Smooth muscle cell (in vitro differentiated cells): ENCODE results near the gene HCN2. TPM values are rescaled to one million over a fixed set of nuclear protein-coding genes. Genes with fewer than 3 reads are reported as not detected.

Experiments
- DNase-seq: peaks from one replicate; lab custom pipeline; 2025; ENCODE audit not compliant: unreplicated experiment; lab: John Stamatoyannopoulos, UW
- H2AFZ ChIP-seq: fragments of 200-600 bp; sonication (generic); 2 replicates; pipeline ENCODE4 v1.6.0; 2016; ENCODE audit warnings: antibody characterized with exemption, low read depth, mild to moderate bottlenecking
- H3F3A ChIP-seq: fragments of 200-600 bp; sonication (generic); 2 replicates; pipeline ENCODE4 v1.6.0; 2017; ENCODE audit warnings: antibody characterized with exemption, low read depth
- H3K27ac ChIP-seq: fragments of 200-600 bp; sonication (generic); 2 replicates; pipeline ENCODE4 v1.5.1; 2016; ENCODE audit warnings: low read depth, mild to moderate bottlenecking
- H3K27me3 ChIP-seq: fragments of 200-600 bp; sonication (generic); 2 replicates; pipeline ENCODE4 v1.6.1; 2016; ENCODE audit warnings: low read depth, mild to moderate bottlenecking
- H3K36me3 ChIP-seq: fragments of 200-600 bp; sonication (generic); 2 replicates; pipeline ENCODE4 v1.5.1; 2016; ENCODE audit warnings: low read depth
- H3K4me1 ChIP-seq: fragments of 200-600 bp; sonication (generic); 2 replicates; pipeline ENCODE4 v1.5.1; 2016; ENCODE audit warnings: low read depth
- H3K4me2 ChIP-seq: fragments of 200-600 bp; sonication (generic); 2 replicates; pipeline ENCODE4 v1.6.0; 2016; ENCODE audit warnings: mild to moderate bottlenecking
- H3K4me3 ChIP-seq: fragments of 200-600 bp; sonication (generic); 2 replicates; pipeline ENCODE4 v1.5.1; 2016; ENCODE audit warnings: mild to moderate bottlenecking
- H3K79me2 ChIP-seq: fragments of 200-600 bp; sonication (generic); 2 replicates; pipeline ENCODE4 v1.6.0; 2016; ENCODE audit warnings: low read depth, mild to moderate bottlenecking
- H3K9ac ChIP-seq: fragments of 200-600 bp; sonication (generic); 2 replicates; pipeline ENCODE4 v1.6.0; 2016; ENCODE audit warnings: low read depth
- H3K9me3 ChIP-seq: fragments of 200-600 bp; sonication (generic); replicated peaks from 2 replicates; pipeline ENCODE4 v1.5.1; 2016; ENCODE audit warnings: low read depth
- H4K20me1 ChIP-seq: fragments of 200-600 bp; sonication (generic); 2 replicates; pipeline ENCODE4 v1.6.0; 2016; ENCODE audit warnings: low read depth
- WGBS: methylation state at CpG from one replicate; pipeline ENCODE4 v1.1.7; 2016; ENCODE audit warnings: low lambda C conversion rate; 5-methylcytosine and 5-hydroxymethylcytosine counted together
- polyA plus RNA-seq: library from polyadenylated mRNA; unstranded; fragments of >200 nt; fragmentation: Nextera tagmentation; extraction: Ambion mirVana; gene quantifications from 2 replicates; pipeline ENCODE4 v1.2.1, GENCODE V29; 2016
- total RNA-seq: library from RNA; depleted of rRNA; stranded (reverse); fragments of >200 nt; gene quantifications from 2 replicates; pipeline ENCODE4 v1.2.3, GENCODE V29; 2014
- TF ChIP-seq, protein P1 (sequence below): fragments of 200-600 bp; sonication (generic); IDR thresholded peaks from 2 replicates; pipeline ENCODE4 v1.5.1; 2017; ENCODE audit warnings: borderline replicate concordance, mild to moderate bottlenecking, antibody characterized with exemption; ENCODE audit not compliant: insufficient read depth, poor library complexity, severe bottlenecking

HCN2 gene
- total and polyA plus RNA-seq, 2 experiments from 2014 or later: 0.49 to 0.81 TPM

GRCh38 chr19:570251-570686 lies 19.4 kb upstream of the HCN2 start:
- H3K4me3 ChIP-seq: no peak overlapping the region
- no peaks in the 10 kb centered on the region for H3K27me3 ChIP-seq
- TF ChIP-seq, protein P1, sequence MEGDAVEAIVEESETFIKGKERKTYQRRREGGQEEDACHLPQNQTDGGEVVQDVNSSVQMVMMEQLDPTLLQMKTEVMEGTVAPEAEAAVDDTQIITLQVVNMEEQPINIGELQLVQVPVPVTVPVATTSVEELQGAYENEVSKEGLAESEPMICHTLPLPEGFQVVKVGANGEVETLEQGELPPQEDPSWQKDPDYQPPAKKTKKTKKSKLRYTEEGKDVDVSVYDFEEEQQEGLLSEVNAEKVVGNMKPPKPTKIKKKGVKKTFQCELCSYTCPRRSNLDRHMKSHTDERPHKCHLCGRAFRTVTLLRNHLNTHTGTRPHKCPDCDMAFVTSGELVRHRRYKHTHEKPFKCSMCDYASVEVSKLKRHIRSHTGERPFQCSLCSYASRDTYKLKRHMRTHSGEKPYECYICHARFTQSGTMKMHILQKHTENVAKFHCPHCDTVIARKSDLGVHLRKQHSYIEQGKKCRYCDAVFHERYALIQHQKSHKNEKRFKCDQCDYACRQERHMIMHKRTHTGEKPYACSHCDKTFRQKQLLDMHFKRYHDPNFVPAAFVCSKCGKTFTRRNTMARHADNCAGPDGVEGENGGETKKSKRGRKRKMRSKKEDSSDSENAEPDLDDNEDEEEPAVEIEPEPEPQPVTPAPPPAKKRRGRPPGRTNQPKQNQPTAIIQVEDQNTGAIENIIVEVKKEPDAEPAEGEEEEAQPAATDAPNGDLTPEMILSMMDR: no peak
- peaks cover 9% of the 10 kb centered on the region for H3K4me1 ChIP-seq
- no peak overlapping the region for H3K4me2 ChIP-seq
- no peak for DNase-seq
- H3K9me3 ChIP-seq: no peaks in the 10 kb centered on the region
- H4K20me1 ChIP-seq: peaks cover 25% of the 10 kb centered on the region
- H3F3A ChIP-seq: peaks cover 15% of the 10 kb centered on the region
- peaks cover 28% of the 10 kb centered on the region for H3K79me2 ChIP-seq
- H3K27ac ChIP-seq: no peak overlapping the region
- no peak overlapping the region for H2AFZ ChIP-seq
- 91% methylated on average over 18 of the region's 25 CpGs for whole genome bisulfite sequencing
- no peak overlapping the region for H3K9ac ChIP-seq
- H3K36me3 ChIP-seq: no peaks in the 10 kb centered on the region

- H3K9ac ChIP-seq: peak overlapping the region; percentile 21
- H3K4me3 ChIP-seq: peak overlapping the region; percentile 99
- H4K20me1 ChIP-seq: peaks cover 32% of the 10 kb centered on the region
- H3K9me3 ChIP-seq: no peaks in the 10 kb centered on the region
- peaks cover 36% of the 10 kb centered on the region for H3K79me2 ChIP-seq
- no peak for DNase-seq
- H3K27me3 ChIP-seq: no peaks in the 10 kb centered on the region
- WGBS: 5% methylated on average over 45 of the region's 45 CpGs
- peaks cover 15% of the 10 kb centered on the region for H3F3A ChIP-seq
- peaks cover 14% of the 10 kb centered on the region for H3K4me1 ChIP-seq
- peak overlapping the region; percentile 74 for H2AFZ ChIP-seq
- no peaks in the 10 kb centered on the region for H3K36me3 ChIP-seq
- H3K4me2 ChIP-seq: peak overlapping the region; percentile 93
- TF ChIP-seq, protein P1: no peak
- peak overlapping the region; percentile 81 for H3K27ac ChIP-seq
Measured at GRCh38 chr19:570937-571565, 18.6 kb upstream of the HCN2 start.

- peaks cover 38% of the 10 kb centered on the region for H4K20me1 ChIP-seq
- peak overlapping the region; percentile 93 for H3K4me2 ChIP-seq
- peak overlapping the region; percentile 81 for H3K27ac ChIP-seq
- H3K36me3 ChIP-seq: no peaks in the 10 kb centered on the region
- no peaks in the 10 kb centered on the region for H3K9me3 ChIP-seq
- peak overlapping the region; percentile 21 for H3K9ac ChIP-seq
- peak overlapping the region; percentile 74 for H2AFZ ChIP-seq
- H3K4me3 ChIP-seq: peak overlapping the region; percentile 99
- peaks cover 16% of the 10 kb centered on the region for H3K4me1 ChIP-seq
- H3F3A ChIP-seq: peaks cover 15% of the 10 kb centered on the region
- H3K27me3 ChIP-seq: no peaks in the 10 kb centered on the region
- TF ChIP-seq, protein P1: no peak
- H3K79me2 ChIP-seq: peaks cover 41% of the 10 kb centered on the region
- DNase-seq: no peak
- 2% methylated on average over 14 of the region's 14 CpGs for whole genome bisulfite sequencing
Measured at GRCh38 chr19:571566-571974, 18.1 kb upstream of the HCN2 start.
